GM12878 (cell line): ENCODE results near the gene LYZ. TPM values are rescaled to one million over a fixed set of nuclear protein-coding genes. Genes with fewer than 3 reads are reported as not detected.

Experiments used
- ATAC-seq: fragments of 200-7000 bp; cut with Tn5 transposase; 3 replicates; pipeline ENCODE4 v1.9.1; 2020; ENCODE audit warnings: mild to moderate bottlenecking, moderate library complexity
- BruUV-seq: library from RNA; stranded (reverse); fragments of 400-500 nt; replicated peaks from 2 replicates; lab custom pipeline; 2021; lab: Mats Ljungman, UMichigan
- CTCF ChIA-PET: fragments of 300-600 bp; sonication (Branson Sonifier 250); formaldehyde crosslinking; extraction: SDS; loops from one replicate; lab custom pipeline; 2021; ENCODE audit warnings: inconsistent platforms; lab: Yijun Ruan, JAX
- POLR2A ChIA-PET: fragments of 350-600 bp; formaldehyde crosslinking; extraction: SDS; loops from one replicate; lab custom pipeline; 2021; ENCODE audit warnings: inconsistent platforms; lab: Charles Lee
- RAD21 ChIA-PET: fragments of 300-600 bp; sonication (Branson Sonifier 250); formaldehyde crosslinking; loops from one replicate; lab custom pipeline; 2023; ENCODE audit warnings: antibody characterized with exemption; ENCODE audit not compliant: unreplicated experiment; lab: Charles Lee
- SMC1A ChIA-PET: fragments of 300-600 bp; sonication (Branson Sonifier 250); formaldehyde crosslinking; loops from one replicate; lab custom pipeline; 2023; ENCODE audit not compliant: unreplicated experiment, uncharacterized antibody; lab: Charles Lee
- DNase-seq: peaks from one replicate; pipeline ENCODE4 v3.0.0-alpha.2; 2011; ENCODE audit warnings: low read depth, low spot score
- FAIRE-seq: peaks from 3 replicates; lab custom pipeline; 2011; peaks lifted over from hg19 to GRCh38; lab: Jason Lieb, UNC
- H2AFZ ChIP-seq: 2 replicates; pipeline ENCODE4 v1.6.0; 2011; ENCODE audit warnings: low read depth, low read length, control low read depth; ENCODE audit not compliant: control insufficient read depth
- H3K27ac ChIP-seq: 2 replicates; pipeline ENCODE4 v1.5.1; 2011; ENCODE audit warnings: control low read depth; ENCODE audit not compliant: control insufficient read depth, insufficient read depth
- H3K27me3 ChIP-seq, 2 experiments: replicated peaks in 1 of 2; 2 replicates each; pipeline versions ENCODE4 v1.6.0 to v1.6.1; 2011; ENCODE audit warnings: low read length in 1 of 2; ENCODE audit not compliant: control insufficient read depth in 2 of 2, insufficient read depth in 2 of 2
- H3K36me3 ChIP-seq, 2 experiments: 2 replicates each; pipeline ENCODE4 v1.5.1; 2011; ENCODE audit warnings: low read length in 1 of 2; ENCODE audit not compliant: control insufficient read depth in 2 of 2, insufficient read depth in 2 of 2
- H3K4me1 ChIP-seq: 2 replicates; pipeline ENCODE4 v1.6.1; 2011; ENCODE audit warnings: mild to moderate bottlenecking, low read length, moderate library complexity, mixed read lengths; ENCODE audit not compliant: control insufficient read depth, insufficient read depth
- H3K4me2 ChIP-seq: 2 replicates; pipeline ENCODE4 v1.6.0; 2011; ENCODE audit warnings: control low read depth; ENCODE audit not compliant: control insufficient read depth, insufficient read depth
- H3K4me3 ChIP-seq: fragments of 200-600 bp; sonication (generic); 2 replicates; pipeline ENCODE4 v1.5.1; 2016
- H3K79me2 ChIP-seq: 2 replicates; pipeline ENCODE4 v1.6.0; 2011; ENCODE audit warnings: low read length; ENCODE audit not compliant: control insufficient read depth, insufficient read depth
- H3K9ac ChIP-seq: 2 replicates; pipeline ENCODE4 v1.8.0; 2011; ENCODE audit warnings: low read length, control low read depth, mixed read lengths; ENCODE audit not compliant: control insufficient read depth, insufficient read depth
- H3K9me3 ChIP-seq: replicated peaks from 3 replicates; pipeline ENCODE4 v1.5.1; 2011; ENCODE audit warnings: mild to moderate bottlenecking, low read length; ENCODE audit not compliant: control insufficient read depth, insufficient read depth
- H4K20me1 ChIP-seq: 2 replicates; pipeline ENCODE4 v1.6.0; 2011; ENCODE audit not compliant: control insufficient read depth, insufficient read depth
- ASH2L ChIP-seq: fragments of 300-600, 200-600 bp; sonication (generic); IDR thresholded peaks from 2 replicates; pipeline ENCODE4 v1.6.1; 2017; ENCODE audit warnings: low read depth, mild to moderate bottlenecking, borderline replicate concordance
- CREM ChIP-seq: IDR thresholded peaks from 2 replicates; pipeline ENCODE4 v1.6.1; 2014; ENCODE audit warnings: antibody characterized with exemption, low read depth
- ESRRA ChIP-seq: IDR thresholded peaks from 2 replicates; pipeline ENCODE4 v1.6.1; 2012; ENCODE audit warnings: mild to moderate bottlenecking, low read length, improper control_type of control experiment
- FOS ChIP-seq: IDR thresholded peaks from 3 replicates; pipeline ENCODE4 v1.6.1; 2011; ENCODE audit warnings: borderline replicate concordance; ENCODE audit not compliant: insufficient read length; ENCODE audit errors: extremely low read depth
- FOXK2 ChIP-seq: fragments of 450-650 bp; IDR thresholded peaks from 2 replicates; pipeline ENCODE4 v1.6.1; 2017; ENCODE audit warnings: mild to moderate bottlenecking, moderate library complexity
- MEF2A ChIP-seq: IDR thresholded peaks from 2 replicates; pipeline ENCODE4 v1.6.1; 2011; ENCODE audit warnings: low read depth, mild to moderate bottlenecking, low read length, moderate library complexity; ENCODE audit not compliant: insufficient read depth
- NFYA ChIP-seq: IDR thresholded peaks from 2 replicates; pipeline ENCODE4 v1.6.1; 2011; ENCODE audit warnings: low read depth, mild to moderate bottlenecking, low read length, improper control_type of control experiment, borderline replicate concordance
- PAX5 ChIP-seq: IDR thresholded peaks from 2 replicates; pipeline ENCODE4 v1.6.1; 2011; ENCODE audit warnings: low read depth, low read length, borderline replicate concordance
- POLR2A ChIP-seq: IDR thresholded peaks from 2 replicates; pipeline ENCODE4 v1.6.1; 2011; ENCODE audit warnings: low read depth, mild to moderate bottlenecking, low read length
- RAD21 ChIP-seq: IDR thresholded peaks from 2 replicates; pipeline ENCODE4 v1.6.1; 2011; ENCODE audit warnings: mild to moderate bottlenecking, low read depth, low read length, moderate library complexity; ENCODE audit not compliant: insufficient read depth
- RB1 ChIP-seq: fragments of 450-650 bp; formaldehyde crosslinking; IDR thresholded peaks from 2 replicates; pipeline ENCODE4 v1.6.1; 2017; ENCODE audit warnings: mild to moderate bottlenecking, borderline replicate concordance
- TCF7 ChIP-seq: IDR thresholded peaks from 2 replicates; pipeline ENCODE4 v1.6.1; 2014; ENCODE audit warnings: antibody characterized with exemption, borderline replicate concordance
- ZZZ3 ChIP-seq: IDR thresholded peaks from 2 replicates; pipeline ENCODE4 v1.6.1; 2011; ENCODE audit warnings: low read depth; ENCODE audit not compliant: control insufficient read depth, insufficient read length
- WGBS: methylation state at CpG from one replicate; pipeline ENCODE4 v1.1.6; 2016; ENCODE audit warnings: low lambda C conversion rate; ENCODE audit not compliant: insufficient replicate concordance, insufficient coverage; ENCODE audit errors: missing lambda C conversion rate; 5-methylcytosine and 5-hydroxymethylcytosine counted together
- in situ Hi-C: fragments of 300-500 bp; cut with MboI; formaldehyde crosslinking; loops from 9 replicates; pipeline ENCODE4 v1.14.3; 2018; ENCODE audit warnings: mixed read lengths
- intact Hi-C: fragments of 100-400 bp; cut with micrococcal nuclease; formaldehyde crosslinking; loops from one replicate; pipeline ENCODE4 v1.14.2; 2022; ENCODE audit not compliant: unreplicated experiment
- polyA plus RNA-seq, 11 experiments: library from polyadenylated mRNA; depleted of rRNA in 4 of 11; unstranded in 6 of 11; stranded (reverse) in 5 of 11; fragments of >200 nt; fragmentation: Nextera tagmentation in 4 of 11; fragmentation: Illumina TruSeq in 1 of 11; extraction: Ambion mirVana in 4 of 11; extraction: Trizol in 1 of 11; gene quantifications; 1 replicate in 1 of 11; 2 replicates in 10 of 11; pipeline versions ENCODE4 v1.2.1 to v1.2.3, GENCODE V29; 2011 to 2016; ENCODE audit warnings: inconsistent platforms in 2 of 11, missing spikeins in 2 of 11, low read depth in 1 of 11
- total RNA-seq, 4 experiments: library from RNA; depleted of rRNA in 3 of 4; stranded (reverse); fragments of >200 nt in 3 of 4; fragmentation: Illumina TruSeq in 1 of 4; extraction: Trizol in 1 of 4; gene quantifications; 2 replicates each; pipeline versions ENCODE4 v1.2.1 to v1.2.3, GENCODE V29; 2013 to 2021
- TF ChIP-seq, protein P1 (sequence below): fragments of 450-650 bp; IDR thresholded peaks from 2 replicates; pipeline ENCODE4 v1.6.1; 2016; ENCODE audit warnings: mild to moderate bottlenecking
- TF ChIP-seq, protein P2 (sequence below): fragments of 450-650 bp; IDR thresholded peaks from 2 replicates; pipeline ENCODE4 v1.6.1; 2017; ENCODE audit warnings: mild to moderate bottlenecking, moderate library complexity

The LYZ gene
- total and polyA plus RNA-seq, 10 of the 15 experiments (the other 5 are each of a cell fraction or from before 2014, with no cell fraction given): 1.9 TPM; not detected in 9

DNA sequence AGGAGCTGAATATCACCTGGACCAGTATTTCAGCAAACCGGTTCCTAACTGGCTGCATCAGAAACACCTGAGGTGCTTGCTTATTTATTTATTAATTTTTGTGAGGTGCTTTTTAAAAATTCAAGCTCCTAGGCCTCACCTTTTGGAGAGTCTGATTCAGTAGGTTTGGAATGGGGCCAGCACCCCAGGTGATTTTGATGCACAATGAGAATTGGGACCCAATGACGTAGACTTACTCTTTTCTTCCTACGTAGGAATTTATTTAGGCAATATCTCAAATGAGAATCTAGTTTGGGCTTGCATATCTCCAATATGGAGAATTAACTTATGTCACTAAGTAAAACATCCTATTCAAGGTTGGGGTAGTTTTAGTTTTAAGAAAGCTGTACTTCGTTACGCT lies 18.6 kb downstream of the LYZ start (continued):
- TF ChIP-seq RB1 (no peak), CREM (no peak)

DNA sequence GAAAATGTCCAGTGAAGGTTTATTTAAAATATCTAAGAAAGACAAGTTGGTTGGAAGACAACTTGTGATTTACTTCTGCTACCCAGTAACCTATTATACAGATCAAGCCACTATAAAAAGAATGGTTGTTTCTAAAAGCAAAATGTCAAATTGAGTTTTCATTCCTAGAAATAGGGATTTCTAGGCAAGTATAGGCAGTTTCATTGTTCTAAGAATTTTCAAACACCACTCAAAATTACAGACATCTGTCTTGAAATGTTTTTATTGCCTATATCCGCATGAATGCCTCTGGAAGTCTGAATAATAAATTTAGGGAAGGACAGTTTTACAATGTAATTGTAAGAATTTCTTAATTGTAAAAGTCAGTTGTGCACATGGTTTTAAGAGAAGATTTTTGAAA lies 20.0 kb downstream of the LYZ start:
- no peaks in the 10 kb centered on the region for H3K27me3 ChIP-seq
- no peak overlapping the region for H3K4me2 ChIP-seq
- no peak overlapping the region for H3K27ac ChIP-seq
- H2AFZ ChIP-seq: no peak overlapping the region
- no TSS peak for BruUV-seq
- ChIA-PET CTCF (interaction anchor here (0.6 to 3.1 kb wide), 4 partner anchors 10 to 234 kb away, joined by 3 to 23 read pairs (median 6); no protein-coding TSS in a partner anchor), RAD21 (interaction anchor here (0.6 to 2.6 kb wide), 2 partner anchors 10 to 226 kb away, joined by 4 to 10 read pairs; no protein-coding TSS in a partner anchor), POLR2A (no interaction called here), SMC1A (interaction anchor here (1.0 kb wide), 1 partner anchor 203 kb away, joined by 4 read pairs; no protein-coding TSS in a partner anchor)
- no peak for TF ChIP-seq ASH2L
- TF ChIP-seq TCF7: no peak
- no peak for TF ChIP-seq PAX5
- TF ChIP-seq, protein P1, sequence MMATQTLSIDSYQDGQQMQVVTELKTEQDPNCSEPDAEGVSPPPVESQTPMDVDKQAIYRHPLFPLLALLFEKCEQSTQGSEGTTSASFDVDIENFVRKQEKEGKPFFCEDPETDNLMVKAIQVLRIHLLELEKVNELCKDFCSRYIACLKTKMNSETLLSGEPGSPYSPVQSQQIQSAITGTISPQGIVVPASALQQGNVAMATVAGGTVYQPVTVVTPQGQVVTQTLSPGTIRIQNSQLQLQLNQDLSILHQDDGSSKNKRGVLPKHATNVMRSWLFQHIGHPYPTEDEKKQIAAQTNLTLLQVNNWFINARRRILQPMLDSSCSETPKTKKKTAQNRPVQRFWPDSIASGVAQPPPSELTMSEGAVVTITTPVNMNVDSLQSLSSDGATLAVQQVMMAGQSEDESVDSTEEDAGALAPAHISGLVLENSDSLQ: no peak
- TF ChIP-seq ZZZ3: no peak
- no peak for TF ChIP-seq ESRRA
- TF ChIP-seq RAD21: no peak
- TF ChIP-seq MEF2A: no peak
- TF ChIP-seq POLR2A: no peak
- TF ChIP-seq FOXK2: no peak
- TF ChIP-seq, protein P2, sequence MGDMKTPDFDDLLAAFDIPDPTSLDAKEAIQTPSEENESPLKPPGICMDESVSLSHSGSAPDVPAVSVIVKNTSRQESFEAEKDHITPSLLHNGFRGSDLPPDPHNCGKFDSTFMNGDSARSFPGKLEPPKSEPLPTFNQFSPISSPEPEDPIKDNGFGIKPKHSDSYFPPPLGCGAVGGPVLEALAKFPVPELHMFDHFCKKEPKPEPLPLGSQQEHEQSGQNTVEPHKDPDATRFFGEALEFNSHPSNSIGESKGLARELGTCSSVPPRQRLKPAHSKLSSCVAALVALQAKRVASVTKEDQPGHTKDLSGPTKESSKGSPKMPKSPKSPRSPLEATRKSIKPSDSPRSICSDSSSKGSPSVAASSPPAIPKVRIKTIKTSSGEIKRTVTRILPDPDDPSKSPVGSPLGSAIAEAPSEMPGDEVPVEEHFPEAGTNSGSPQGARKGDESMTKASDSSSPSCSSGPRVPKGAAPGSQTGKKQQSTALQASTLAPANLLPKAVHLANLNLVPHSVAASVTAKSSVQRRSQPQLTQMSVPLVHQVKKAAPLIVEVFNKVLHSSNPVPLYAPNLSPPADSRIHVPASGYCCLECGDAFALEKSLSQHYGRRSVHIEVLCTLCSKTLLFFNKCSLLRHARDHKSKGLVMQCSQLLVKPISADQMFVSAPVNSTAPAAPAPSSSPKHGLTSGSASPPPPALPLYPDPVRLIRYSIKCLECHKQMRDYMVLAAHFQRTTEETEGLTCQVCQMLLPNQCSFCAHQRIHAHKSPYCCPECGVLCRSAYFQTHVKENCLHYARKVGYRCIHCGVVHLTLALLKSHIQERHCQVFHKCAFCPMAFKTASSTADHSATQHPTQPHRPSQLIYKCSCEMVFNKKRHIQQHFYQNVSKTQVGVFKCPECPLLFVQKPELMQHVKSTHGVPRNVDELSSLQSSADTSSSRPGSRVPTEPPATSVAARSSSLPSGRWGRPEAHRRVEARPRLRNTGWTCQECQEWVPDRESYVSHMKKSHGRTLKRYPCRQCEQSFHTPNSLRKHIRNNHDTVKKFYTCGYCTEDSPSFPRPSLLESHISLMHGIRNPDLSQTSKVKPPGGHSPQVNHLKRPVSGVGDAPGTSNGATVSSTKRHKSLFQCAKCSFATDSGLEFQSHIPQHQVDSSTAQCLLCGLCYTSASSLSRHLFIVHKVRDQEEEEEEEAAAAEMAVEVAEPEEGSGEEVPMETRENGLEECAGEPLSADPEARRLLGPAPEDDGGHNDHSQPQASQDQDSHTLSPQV: no peak
- TF ChIP-seq FOS: no peak
- TF ChIP-seq NFYA: no peak
- 100% methylated on average over 1 of the region's 1 CpG for WGBS
- peaks cover 2% of the 10 kb centered on the region; the same call in 1 of the 2 replicates for H3K79me2 ChIP-seq
- FAIRE-seq: no peak
- DNase-seq: no peak
- H3K36me3 ChIP-seq: peaks cover 0 to 24% of the 10 kb centered on the region in 2 experiments; a peak in 2 of 4 replicates
- H4K20me1 ChIP-seq: no peaks in the 10 kb centered on the region
- in situ Hi-C loops (no loop called here), intact Hi-C loops (no loop called here)
- no peak for ATAC-seq
- H3K9ac ChIP-seq: no peak overlapping the region
- H3K9me3 ChIP-seq: no peaks in the 10 kb centered on the region
- H3K4me1 ChIP-seq: no peaks in the 10 kb centered on the region
- no peak overlapping the region for H3K4me3 ChIP-seq
